Stimulated activated CD8-positive, alpha-beta memory T cell treated with anti-CD3 and anti-CD28 coated beads, Interleukin-12 subunit alpha, Interleukin-12 subunit beta, amount 100 ng/mL, for 4 hours (primary cell): Measurements from ENCODE around the gene C1GALT1.
"Not testable (repeated sequence)": the region's sequence is repeated elsewhere in the genome, so short reads cannot be mapped to it uniquely, and the experiment has no call there.

ENCODE experiments used
- DNase-seq: peaks from one replicate; pipeline ENCODE4 v3.0.0-alpha.2; 2020; ENCODE audit warnings: low read depth

C1GALT1 gene

GRCh38 chr7:7237201-7237977, 55.0 kb downstream of the C1GALT1 start:
- DNase-seq = no peak

GRCh38 chr7:7237978-7238267, 55.6 kb downstream of the C1GALT1 start:
- DNase-seq = no peak

GRCh38 chr7:7239346-7239745, 57.0 kb downstream of the C1GALT1 start:
- DNase-seq = no peak

GRCh38 chr7:7242899-7243298, 60.6 kb downstream of the C1GALT1 start:
- DNase-seq = no peak

- not testable (repeated sequence) for DNase-seq
These were observed 62.9 kb downstream of the C1GALT1 start for GRCh38 chr7:7245233-7245632.

- no peak for DNase-seq
These were observed 63.9 kb downstream of the C1GALT1 start for GRCh38 chr7:7246223-7246622.

- DNase-seq = no peak
These were observed 65.3 kb downstream of the C1GALT1 start for GRCh38 chr7:7247658-7248057.

GRCh38 chr7:7249814-7250213, 67.5 kb downstream of the C1GALT1 start:
- no peak for DNase-seq

GRCh38 chr7:7251742-7252141, 69.4 kb downstream of the C1GALT1 start:
- DNase-seq = no peak

- DNase-seq = no peak
These were observed 72.0 kb downstream of the C1GALT1 start for GRCh38 chr7:7254319-7254718.

GRCh38 chr7:7254908-7255307, 72.6 kb downstream of the C1GALT1 start:
- no peak for DNase-seq

- DNase-seq = no peak
These were observed 74.5 kb downstream of the C1GALT1 start for GRCh38 chr7:7256731-7257274.

GRCh38 chr7:7257899-7258692, 75.8 kb downstream of the C1GALT1 start:
- no peak for DNase-seq

GRCh38 chr7:7261863-7262262, 79.5 kb downstream of the C1GALT1 start:
- no peak for DNase-seq

GRCh38 chr7:7263297-7264230, 81.2 kb downstream of the C1GALT1 start:
- DNase-seq = no peak

GRCh38 chr7:7264306-7265040, 82.1 kb downstream of the C1GALT1 start:
- DNase-seq = no peak

GRCh38 chr7:7265081-7266075, 83.0 kb downstream of the C1GALT1 start:
- no peak for DNase-seq

- no peak for DNase-seq
These were observed 84.0 kb downstream of the C1GALT1 start for GRCh38 chr7:7266257-7266881.

GRCh38 chr7:7271094-7271874, 88.9 kb downstream of the C1GALT1 start:
- DNase-seq = no peak
